H1 (cell line): ENCODE results near the gene PROK1. TPM values are rescaled to one million over a fixed set of nuclear protein-coding genes. Genes with fewer than 3 reads are reported as not detected.

Experiments used
- CTCF ChIA-PET: fragments of 300-600 bp; sonication (Branson Sonifier 250); formaldehyde crosslinking; loops from one replicate; lab custom pipeline; 2021; ENCODE audit not compliant: partially characterized antibody; lab: Charles Lee
- POLR2A ChIA-PET: fragments of 300-600 bp; sonication (Branson Sonifier 250); formaldehyde crosslinking; loops from one replicate; lab custom pipeline; 2021; ENCODE audit warnings: inconsistent platforms; ENCODE audit not compliant: partially characterized antibody; lab: Charles Lee
- DNase-seq, 2 experiments: peaks; one replicate each; pipeline versions ENCODE4 v3.0.0 to v3.0.0-alpha.2; 2010 to 2022; ENCODE audit warnings: low spot score in 2 of 2, low read depth in 1 of 2, mixed read lengths in 1 of 2
- FAIRE-seq: peaks from 2 replicates; lab custom pipeline; 2011; peaks lifted over from hg19 to GRCh38; lab: Jason Lieb, UNC
- H2AFZ ChIP-seq: 2 replicates; pipeline ENCODE4 v1.8.1; 2012; ENCODE audit warnings: low read length, inconsistent platforms
- H2AK5ac ChIP-seq: 2 replicates; pipeline ENCODE4 v1.6.1; 2013; ENCODE audit warnings: low read depth, low read length
- H2BK120ac ChIP-seq: replicated peaks from 2 replicates; pipeline ENCODE3; 2013; ENCODE audit warnings: low read depth, low read length, inconsistent platforms
- H2BK12ac ChIP-seq: 2 replicates; pipeline ENCODE4 v1.6.1; 2013; ENCODE audit warnings: low read depth, low read length
- H2BK15ac ChIP-seq: 2 replicates; pipeline ENCODE4 v1.6.1; 2013; ENCODE audit warnings: low read length
- H2BK20ac ChIP-seq: 2 replicates; pipeline ENCODE4 v1.6.1; 2013; ENCODE audit warnings: low read length
- H2BK5ac ChIP-seq: 2 replicates; pipeline ENCODE4 v1.6.1; 2013; ENCODE audit warnings: low read depth, low read length
- H3K14ac ChIP-seq: 2 replicates; pipeline ENCODE4 v1.6.1; 2013; ENCODE audit warnings: inconsistent platforms; ENCODE audit not compliant: insufficient read length
- H3K18ac ChIP-seq: 2 replicates; pipeline ENCODE4 v1.6.1; 2013; ENCODE audit warnings: low read length; ENCODE audit errors: extremely low read depth
- H3K23ac ChIP-seq: 2 replicates; pipeline ENCODE4 v1.6.1; 2013; ENCODE audit warnings: inconsistent platforms; ENCODE audit not compliant: insufficient read length
- H3K23me2 ChIP-seq: 2 replicates; pipeline ENCODE4 v1.6.1; 2013; ENCODE audit warnings: low read depth, low read length
- H3K27ac ChIP-seq: 2 replicates; pipeline ENCODE4 v1.6.1; 2011; ENCODE audit warnings: low read depth, low read length, inconsistent platforms
- H3K27me3 ChIP-seq, 4 experiments: replicated peaks in 1 of 4; 1 replicate in 1 of 4; 2 replicates in 3 of 4; pipeline versions ENCODE4 v1.6.1 to v1.8.1; 2011 to 2013; ENCODE audit warnings: low read length in 3 of 4, mild to moderate bottlenecking in 3 of 4, inconsistent platforms in 2 of 4, mixed read lengths in 2 of 4, moderate library complexity in 1 of 4; ENCODE audit not compliant: control insufficient read depth in 3 of 4, insufficient read depth in 3 of 4; ENCODE audit errors: extremely low read depth in 1 of 4
- H3K36me3 ChIP-seq, 4 experiments: 2 replicates each; pipeline versions ENCODE4 v1.6.1 to v1.8.1; 2011 to 2013; ENCODE audit warnings: mild to moderate bottlenecking in 4 of 4, low read length in 3 of 4, moderate library complexity in 2 of 4, control low read depth in 1 of 4, inconsistent platforms in 1 of 4; ENCODE audit not compliant: insufficient read depth in 4 of 4, control insufficient read depth in 2 of 4
- H3K4ac ChIP-seq: replicated peaks from 2 replicates; pipeline ENCODE3; 2013; ENCODE audit warnings: low read length, low read depth, mixed read lengths, inconsistent platforms; ENCODE audit not compliant: insufficient read length
- H3K4me1 ChIP-seq, 4 experiments: replicated peaks in 1 of 4; 1 replicate in 1 of 4; 2 replicates in 3 of 4; pipeline versions ENCODE4 v1.6.1 to v1.8.1; 2011 to 2013; ENCODE audit warnings: low read length in 3 of 4, inconsistent platforms in 2 of 4, mixed read lengths in 1 of 4; ENCODE audit not compliant: insufficient read depth in 4 of 4, control insufficient read depth in 3 of 4
- H3K4me2 ChIP-seq, 2 experiments: 2 replicates each; pipeline versions ENCODE4 v1.6.1 to v1.8.1; 2011 to 2013; ENCODE audit warnings: low read depth in 2 of 2, low read length in 2 of 2, control low read depth in 1 of 2, inconsistent platforms in 1 of 2, mild to moderate bottlenecking in 1 of 2; ENCODE audit not compliant: insufficient read depth in 1 of 2
- H3K4me3 ChIP-seq, 4 experiments: fragments of 200-600, 300-600 bp in 1 of 4; sonication (generic), shearing (Covaris generic), sonication (Bioruptor Twin) in 1 of 4; 2 replicates each; pipeline versions ENCODE4 v1.5.1 to v1.8.1; 2011 to 2016; ENCODE audit warnings: low read length in 4 of 4, low read depth in 3 of 4, control low read depth in 2 of 4, inconsistent platforms in 2 of 4, mild to moderate bottlenecking in 2 of 4, mixed read lengths in 1 of 4, moderate library complexity in 1 of 4; ENCODE audit not compliant: insufficient read depth in 2 of 4; ENCODE audit errors: extremely low read depth in 1 of 4
- H3K56ac ChIP-seq: replicated peaks from 2 replicates; pipeline ENCODE3; 2013; ENCODE audit warnings: low read depth, mild to moderate bottlenecking, mixed read lengths, low read length, inconsistent platforms; ENCODE audit not compliant: insufficient read length
- H3K79me1 ChIP-seq: 2 replicates; pipeline ENCODE4 v1.6.1; 2013; ENCODE audit warnings: low read depth, low read length, control low read depth
- H3K79me2 ChIP-seq, 2 experiments: 2 replicates each; pipeline versions ENCODE4 v1.6.1 to v1.8.1; 2012 to 2013; ENCODE audit warnings: low read length in 2 of 2, mild to moderate bottlenecking in 2 of 2, inconsistent platforms in 1 of 2; ENCODE audit not compliant: insufficient read depth in 2 of 2, control insufficient read depth in 1 of 2
- H3K9ac ChIP-seq, 4 experiments: replicated peaks in 1 of 4; 1 replicate in 1 of 4; 2 replicates in 3 of 4; pipeline versions ENCODE4 v1.6.1 to v1.8.1; 2011 to 2013; ENCODE audit warnings: low read depth in 3 of 4, low read length in 3 of 4, control low read depth in 2 of 4, mild to moderate bottlenecking in 2 of 4, moderate library complexity in 2 of 4, inconsistent platforms in 1 of 4; ENCODE audit errors: extremely low read depth in 1 of 4
- H3K9me3 ChIP-seq, 2 experiments: 2 replicates each; pipeline versions ENCODE4 v1.6.1 to v1.8.1; 2012 to 2013; ENCODE audit warnings: mild to moderate bottlenecking in 2 of 2, moderate library complexity in 2 of 2, control low read depth in 1 of 2, inconsistent platforms in 1 of 2, low read depth in 1 of 2, low read length in 1 of 2, mixed read lengths in 1 of 2; ENCODE audit not compliant: insufficient read depth in 2 of 2
- H4K20me1 ChIP-seq, 2 experiments: replicated peaks in 1 of 2; 2 replicates each; pipeline versions ENCODE3 to v1.8.1; 2011 to 2013; ENCODE audit warnings: inconsistent platforms in 2 of 2, low read length in 2 of 2, mild to moderate bottlenecking in 1 of 2; ENCODE audit not compliant: insufficient read depth in 2 of 2, control insufficient read depth in 1 of 2
- H4K5ac ChIP-seq: 2 replicates; pipeline ENCODE4 v1.6.1; 2013; ENCODE audit warnings: low read length, low read depth, mixed read lengths, inconsistent platforms; ENCODE audit not compliant: insufficient read length
- H4K8ac ChIP-seq: 2 replicates; pipeline ENCODE4 v1.8.0; 2013; ENCODE audit warnings: mild to moderate bottlenecking, moderate library complexity, low read length, inconsistent platforms; ENCODE audit not compliant: insufficient read depth; ENCODE audit errors: extremely low read depth
- H4K91ac ChIP-seq: replicated peaks from 2 replicates; pipeline ENCODE3; 2013; ENCODE audit warnings: low read length, mixed read lengths, inconsistent platforms; ENCODE audit not compliant: insufficient read length
- BACH1 ChIP-seq: IDR thresholded peaks from 2 replicates; pipeline ENCODE4 v1.6.1; 2012; ENCODE audit warnings: low read length, improper control_type of control experiment
- CHD1 ChIP-seq: IDR thresholded peaks from 2 replicates; pipeline ENCODE4 v1.6.1; 2012; ENCODE audit warnings: low read depth, low read length, improper control_type of control experiment
- CREB1 ChIP-seq: IDR thresholded peaks from 2 replicates; pipeline ENCODE4 v1.6.1; 2012; ENCODE audit warnings: inconsistent platforms
- EZH2 ChIP-seq: fragments of 200-600 bp; sonication (generic); IDR thresholded peaks from 2 replicates; pipeline ENCODE4 v1.7.1; 2012; ENCODE audit warnings: low read depth, mild to moderate bottlenecking, moderate library complexity, low read length, inconsistent platforms; ENCODE audit not compliant: severe bottlenecking
- GABPA ChIP-seq: IDR thresholded peaks from 2 replicates; pipeline ENCODE4 v1.6.1; 2011; ENCODE audit warnings: mild to moderate bottlenecking, low read length, moderate library complexity, borderline replicate concordance; ENCODE audit not compliant: insufficient read depth
- GTF2F1 ChIP-seq: IDR thresholded peaks from 2 replicates; pipeline ENCODE4 v1.6.1; 2012; ENCODE audit warnings: low read depth, low read length, improper control_type of control experiment, borderline replicate concordance
- JUN ChIP-seq: IDR thresholded peaks from 2 replicates; pipeline ENCODE4 v1.6.1; 2011; ENCODE audit warnings: low read depth, mild to moderate bottlenecking, improper control_type of control experiment, low read length
- POLR2A ChIP-seq, 2 experiments: IDR thresholded peaks; 1 replicate in 1 of 2; 2 replicates in 1 of 2; pipeline ENCODE4 v1.6.1; 2011; ENCODE audit warnings: low read depth in 2 of 2, low read length in 2 of 2, mild to moderate bottlenecking in 2 of 2; ENCODE audit errors: control extremely low read depth in 1 of 2
- POU5F1 ChIP-seq: IDR thresholded peaks from 2 replicates; pipeline ENCODE4 v1.6.1; 2011; ENCODE audit warnings: low read depth, mild to moderate bottlenecking, low read length, moderate library complexity
- RXRA ChIP-seq: IDR thresholded peaks from 2 replicates; pipeline ENCODE4 v1.6.1; 2011; ENCODE audit warnings: low read depth, mild to moderate bottlenecking, low read length, moderate library complexity; ENCODE audit not compliant: insufficient read depth
- SIN3A ChIP-seq, 2 experiments: IDR thresholded peaks in 1 of 2; conservative IDR thresholded peaks in 1 of 2; 2 replicates each; pipeline ENCODE4 v1.6.1; 2011 to 2012; ENCODE audit warnings: low read length in 2 of 2, improper control_type of control experiment in 1 of 2, low read depth in 1 of 2, mild to moderate bottlenecking in 1 of 2
- SIRT6 ChIP-seq: IDR thresholded peaks from one replicate; pipeline ENCODE4 v1.7.1; 2012; ENCODE audit warnings: low read length, inconsistent platforms
- SP2 ChIP-seq: IDR thresholded peaks from 2 replicates; pipeline ENCODE4 v1.6.1; 2012; ENCODE audit warnings: mild to moderate bottlenecking, low read length, inconsistent platforms
- SP4 ChIP-seq: IDR thresholded peaks from 2 replicates; pipeline ENCODE4 v1.6.1; 2012; ENCODE audit warnings: low read length, inconsistent platforms
- WGBS, 2 experiments: shearing (Covaris generic) in 1 of 2; methylation state at CpG; one replicate each; pipeline versions ENCODE4 v1.1.6 to v1.1.7; 2013 to 2015; ENCODE audit warnings: low lambda C conversion rate in 2 of 2, mixed read lengths in 2 of 2, inconsistent platforms in 1 of 2, low coverage in 1 of 2, missing lambda C conversion rate in 1 of 2; ENCODE audit not compliant: insufficient replicate concordance in 2 of 2, insufficient coverage in 1 of 2, insufficient read length in 1 of 2; ENCODE audit errors: extremely low coverage in 1 of 2, missing lambda C conversion rate in 1 of 2; 5-methylcytosine and 5-hydroxymethylcytosine counted together
- polyA plus RNA-seq, 7 experiments: library from polyadenylated mRNA; depleted of rRNA in 3 of 7; stranded (reverse) in 5 of 7; unstranded in 2 of 7; fragments of >200 nt in 5 of 7; fragments of 200-250 nt in 2 of 7; gene quantifications; 1 replicate in 5 of 7; 2 replicates in 1 of 7; 4 replicates in 1 of 7; pipeline versions ENCODE4 v1.2.1 to v1.2.3, GENCODE V29; 2011 to 2013; ENCODE audit warnings: missing spikeins in 2 of 7, mixed read lengths in 2 of 7
- total RNA-seq: library from RNA; stranded (reverse); fragmentation: NEBNext Ultra II Directional; extraction: Animal tissue kit (Norgen Biotek cat#: 25700); gene quantifications from 2 replicates; pipeline ENCODE4 v1.2.1, GENCODE V29; 2021
- TF ChIP-seq, protein P1 (sequence below): IDR thresholded peaks from 2 replicates; pipeline ENCODE4 v1.6.1; 2012; ENCODE audit warnings: inconsistent platforms

PROK1 gene
- total and polyA plus RNA-seq, 2 of the 8 experiments (the other 6 are each of a cell fraction or from before 2014, with no cell fraction given): 0.12 TPM; not detected in 1

DNA sequence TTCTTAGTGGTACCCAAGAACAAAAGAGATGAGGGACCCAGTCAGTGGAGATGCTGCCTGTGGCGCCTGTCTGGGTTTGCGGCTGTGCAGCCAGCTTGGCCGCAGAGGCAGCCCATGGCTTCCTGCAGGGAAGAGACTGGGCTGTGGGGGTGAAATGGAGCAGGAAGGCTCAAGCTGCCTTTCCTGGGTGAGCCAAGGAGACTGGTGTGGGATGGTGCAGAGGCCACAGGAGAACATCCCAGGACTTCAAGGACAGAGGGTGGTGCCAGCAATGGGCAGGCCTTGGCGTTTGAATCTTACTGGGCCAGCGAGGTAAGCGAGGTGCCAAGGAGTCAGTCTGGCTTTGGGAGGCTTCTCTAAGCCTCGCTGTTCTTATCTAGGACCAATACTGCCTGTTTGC is 41.6 kb downstream of the PROK1 start:
- CTCF ChIA-PET: interaction anchor here (1.3 to 1.7 kb wide), 3 partner anchors 10 to 38 kb away, joined by 3 to 8 read pairs (median 6); no protein-coding TSS in a partner anchor
- TF ChIP-seq, protein P1, sequence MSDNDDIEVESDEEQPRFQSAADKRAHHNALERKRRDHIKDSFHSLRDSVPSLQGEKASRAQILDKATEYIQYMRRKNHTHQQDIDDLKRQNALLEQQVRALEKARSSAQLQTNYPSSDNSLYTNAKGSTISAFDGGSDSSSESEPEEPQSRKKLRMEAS: no peak
- TF ChIP-seq JUN (no peak), GTF2F1 (no peak), BACH1 (no peak), SP2 (no peak), POU5F1 (no peak), SIRT6 (no peak), GABPA (no peak), SIN3A (conservative IDR thresholded peaks at IDR 0.05 in 1 of 2, IDR thresholded peaks at IDR 0.05 in 1 of 2; ENCODE audit: low read depth in 1 of 2, low read length in 2 of 2) (no peak), EZH2 (no peak), SP4 (no peak), RXRA (no peak), POLR2A (IDR thresholded peaks at IDR 0.05; ENCODE audit: control extremely low read depth in 1 of 2, low read depth in 2 of 2, low read length in 2 of 2) (no peak), CREB1 (no peak), CHD1 (no peak)

More for the DNA sequence above, 41.6 kb downstream of the PROK1 start:
- Histone ChIP-seq H4K91ac (no peak overlapping the region), H2AFZ (no peak overlapping the region), H3K4me2 (no peak overlapping the region), H3K9me3 (no peaks in the 10 kb centered on the region), H3K56ac (no peak overlapping the region), H2BK15ac (0 out of 2 replicates have a peak overlapping the region, but pooled peaks have one; percentile 72), H2BK120ac (no peak overlapping the region), H3K14ac (no peak overlapping the region), H4K5ac (no peak overlapping the region), H2BK12ac (peak overlapping the region; percentile 68; the same call in 1 of the 2 replicates), H3K23me2 (no peaks in the 10 kb centered on the region), H4K8ac (no peak overlapping the region; the same call in 1 of the 2 replicates), H3K36me3 (no peaks in the 10 kb centered on the region), H3K79me2 (no peaks in the 10 kb centered on the region), H3K79me1 (no peaks in the 10 kb centered on the region), H3K27me3 (no peaks in the 10 kb centered on the region), H2BK20ac (no peak overlapping the region), H3K27ac (no peak overlapping the region), H3K18ac (no peak overlapping the region; the same call in 1 of the 2 replicates), H2BK5ac (no peak overlapping the region), H3K23ac (no peak overlapping the region), H3K4me3 (no peak overlapping the region), H3K4ac (no peak overlapping the region), H4K20me1 (no peaks in the 10 kb centered on the region), H3K9ac (no peak overlapping the region), H3K4me1 (peaks cover 6 to 17% (median 10%) of the 10 kb centered on the region in 4 experiments; a peak in 6 of 7 replicates), H2AK5ac (no peak overlapping the region)
- no peak for DNase-seq
- FAIRE-seq: no peak
- WGBS, 2 experiments: 89% methylated on average over 7 of the region's 7 CpGs; no CpG with 5 or more reads in 1 of the 2 experiments
- POLR2A ChIA-PET: no interaction called here
